Ishikawa (cell line): Measurements from ENCODE around the gene AKT1.

Experiments used
- EGR1 ChIP-seq: IDR thresholded peaks from 2 replicates; pipeline ENCODE4 v1.6.1; 2012
- EP300 ChIP-seq: IDR thresholded peaks from 2 replicates; pipeline ENCODE4 v1.6.1; 2012; ENCODE audit warnings: borderline replicate concordance
- FOXM1 ChIP-seq: IDR thresholded peaks from 2 replicates; pipeline ENCODE4 v1.6.1; 2012; ENCODE audit warnings: low read depth, borderline replicate concordance
- MAX ChIP-seq: IDR thresholded peaks from 2 replicates; pipeline ENCODE4 v1.6.1; 2012
- RAD21 ChIP-seq: IDR thresholded peaks from 2 replicates; pipeline ENCODE4 v1.6.1; 2012; ENCODE audit warnings: low read depth
- REST ChIP-seq: IDR thresholded peaks from 2 replicates; pipeline ENCODE4 v1.6.1; 2012; ENCODE audit warnings: low read depth, mild to moderate bottlenecking
- TAF1 ChIP-seq: IDR thresholded peaks from 2 replicates; pipeline ENCODE4 v1.6.1; 2012; ENCODE audit warnings: low read depth, mild to moderate bottlenecking
- TCF12 ChIP-seq: IDR thresholded peaks from 2 replicates; pipeline ENCODE4 v1.6.1; 2012; ENCODE audit warnings: low read depth
- USF1 ChIP-seq: IDR thresholded peaks from 2 replicates; pipeline ENCODE4 v1.6.1; 2012

GRCh38 chr14:104787736-104788135 lies 7.8 kb downstream of the AKT1 start:
- TF ChIP-seq REST (no peak), EGR1 (no peak), FOXM1 (no peak), MAX (no peak), EP300 (no peak), TAF1 (no peak), TCF12 (no peak), RAD21 (no peak), USF1 (no peak)
